GM19025 (cell line): ENCODE results near the gene SLC2A4.
A peak's percentile ranks its signal among the peaks of the same experiment; 100 is the strongest.

Experiments
- ATAC-seq: cut with Tn5 transposase; IDR thresholded peaks from one replicate; pipeline ENCODE4 v1.9.1; 2021; ENCODE audit warnings: mild to moderate bottlenecking, low read depth, moderate library complexity; ENCODE audit not compliant: unreplicated experiment

The SLC2A4 gene

GRCh38 chr17:7262935-7263800 lies 18.4 kb upstream of the SLC2A4 start:
- no peak for ATAC-seq

GRCh38 chr17:7263801-7264078 lies 17.8 kb upstream of the SLC2A4 start:
- no peak for ATAC-seq

GRCh38 chr17:7266784-7267183 lies 14.7 kb upstream of the SLC2A4 start:
- no peak for ATAC-seq

GRCh38 chr17:7279448-7279847 lies 2.1 kb upstream of the SLC2A4 start:
- no peak for ATAC-seq

GRCh38 chr17:7280519-7281073 lies 922 bp upstream of the SLC2A4 start:
- ATAC-seq: peak; percentile 51

- no peak for ATAC-seq
Measured at GRCh38 chr17:7281953-7282751, 634 bp downstream of the SLC2A4 start.

GRCh38 chr17:7282752-7283321 lies 1.3 kb downstream of the SLC2A4 start:
- ATAC-seq: no peak

GRCh38 chr17:7283471-7284216 lies 2.1 kb downstream of the SLC2A4 start:
- no peak for ATAC-seq

GRCh38 chr17:7284911-7285310 lies 3.4 kb downstream of the SLC2A4 start:
- ATAC-seq: no peak

- no peak for ATAC-seq
Measured at GRCh38 chr17:7285679-7286078, 4.2 kb downstream of the SLC2A4 start.

GRCh38 chr17:7289256-7290032 lies 7.9 kb downstream of the SLC2A4 start:
- ATAC-seq: no peak

- no peak for ATAC-seq
Measured at GRCh38 chr17:7290166-7290565, 8.6 kb downstream of the SLC2A4 start.

- no peak for ATAC-seq
Measured at GRCh38 chr17:7290685-7291084, 9.2 kb downstream of the SLC2A4 start.

GRCh38 chr17:7292194-7292593 lies 10.7 kb downstream of the SLC2A4 start:
- no peak for ATAC-seq

GRCh38 chr17:7292729-7293128 lies 11.2 kb downstream of the SLC2A4 start:
- no peak for ATAC-seq

GRCh38 chr17:7293159-7293558 lies 11.6 kb downstream of the SLC2A4 start:
- ATAC-seq: no peak

- ATAC-seq: no peak
Measured at GRCh38 chr17:7293816-7294613, 12.5 kb downstream of the SLC2A4 start.

- no peak for ATAC-seq
Measured at GRCh38 chr17:7294614-7295153, 13.2 kb downstream of the SLC2A4 start, which contains the start of gene YBX2. Gene YBX2, minus strand, starts transcription at chr17:7294639. Its CDS starts 139 bp downstream, at chr17:7294500.
